Adrenal gland (tissue), 5 donors: ENCODE data around the gene PPP1R12C.

Source experiments
- CTCF ChIP-seq, 6 experiments: fragments of 450-650 bp in 4 of 6; fragments of 200-600 bp in 2 of 6; sonication (generic) in 1 of 6; IDR thresholded peaks; 1 replicate in 5 of 6; 2 replicates in 1 of 6; pipeline versions ENCODE4 v1.5.1 to v1.8.0; 2016 to 2021; ENCODE audit warnings: antibody characterized with exemption in 6 of 6, mild to moderate bottlenecking in 2 of 6, moderate library complexity in 1 of 6
- POLR2A ChIP-seq, 2 donors: fragments of 450-650 bp; IDR thresholded peaks; one replicate each; pipeline ENCODE4 v1.6.1; 2017; ENCODE audit warnings: antibody characterized with exemption in 2 of 2, mild to moderate bottlenecking in 2 of 2, moderate library complexity in 1 of 2
- donor health status: DM: no; HTN: no; CAD: no.

- TF ChIP-seq POLR2A (IDR thresholded peaks at IDR 0.05): no peak
- no peak for TF ChIP-seq CTCF (IDR thresholded peaks at IDR 0.05)
Observed at GRCh38 chr19:55082020-55082851, 35.2 kb downstream of the PPP1R12C start.
